ENCODE measurements around the gene CDH23.

CDH23 gene

GRCh38 chr10:71816936-71817618 lies 420.4 kb downstream of the CDH23 start:
- DNase-seq (ENCODE audit: low read depth): no peak

- no peak for DNase-seq (ENCODE audit: low read depth)
Measured at GRCh38 chr10:71817831-71818655, 421.3 kb downstream of the CDH23 start.

DNA sequence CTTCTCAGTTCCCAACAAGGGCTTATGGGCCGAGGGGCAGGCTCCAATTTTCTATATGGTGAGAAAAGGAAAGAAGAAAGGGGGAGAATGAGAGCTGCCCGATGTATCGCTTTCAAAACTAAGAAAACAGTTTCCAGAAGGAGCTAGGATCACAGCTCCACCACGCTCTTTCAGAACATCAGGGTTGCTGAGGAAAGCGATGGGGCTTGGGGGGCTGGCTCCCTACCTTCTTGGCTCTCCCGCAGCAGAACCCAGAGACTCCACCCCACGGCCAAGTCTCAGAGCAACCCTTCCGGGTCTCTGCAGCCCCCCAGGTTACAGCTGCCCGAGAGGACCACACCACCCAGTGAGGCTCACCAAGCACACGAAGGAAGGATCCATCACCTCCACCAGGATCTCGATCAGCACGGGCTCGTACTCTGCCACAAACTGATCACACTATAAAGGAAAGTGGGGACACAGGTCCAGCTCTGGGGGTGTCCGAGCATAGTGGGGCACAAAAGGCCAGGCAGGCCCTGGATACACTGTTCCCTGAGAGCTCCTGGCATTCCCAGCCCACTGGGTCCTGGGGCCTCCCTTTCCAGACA lies 422.0 kb downstream of the CDH23 start:
- no peak for DNase-seq (ENCODE audit: low read depth)

DNA sequence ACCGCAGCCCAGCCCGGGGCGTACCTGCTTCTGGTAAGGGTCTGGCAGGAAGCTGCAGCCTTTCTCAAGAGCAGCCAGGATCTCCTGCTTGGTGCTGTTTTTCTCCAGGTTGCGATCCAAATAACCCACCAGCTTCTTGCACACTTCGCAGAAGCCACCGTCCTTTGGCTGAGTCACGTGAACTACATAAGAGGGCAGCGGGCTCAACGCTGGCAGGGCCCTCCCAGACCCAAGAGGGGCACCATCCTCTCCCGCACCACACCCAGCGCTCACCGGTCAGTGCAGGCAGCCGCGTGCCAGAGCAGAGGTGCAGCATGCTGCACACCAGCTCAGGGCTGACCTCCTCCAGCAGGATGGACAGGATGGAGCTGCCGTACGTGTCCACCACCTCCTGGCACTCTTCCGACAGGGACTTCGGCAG lies 422.7 kb downstream of the CDH23 start:
- no peak for DNase-seq (ENCODE audit: low read depth)

GRCh38 chr10:71819985-71820384 lies 423.3 kb downstream of the CDH23 start:
- DNase-seq (ENCODE audit: low read depth): no peak

DNA sequence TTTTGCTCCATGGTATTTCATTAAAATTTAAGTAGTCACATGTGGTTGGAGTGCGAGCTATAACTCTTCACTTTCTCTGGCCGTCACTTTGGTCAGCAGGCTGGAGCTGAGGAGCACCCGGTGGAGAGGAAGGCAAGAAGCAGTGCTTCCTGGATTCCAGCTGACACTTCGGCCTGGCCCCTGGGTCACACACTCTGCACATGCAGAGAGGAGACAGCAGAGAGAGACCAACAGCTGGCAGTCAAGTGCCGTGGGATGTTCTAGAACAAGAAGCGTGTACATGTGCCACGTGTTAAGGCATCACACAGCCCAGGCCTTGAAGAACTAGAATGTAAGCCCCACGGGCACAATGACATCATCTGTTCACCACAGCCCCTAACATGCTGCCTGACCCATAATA lies 424.2 kb downstream of the CDH23 start:
- DNase-seq (ENCODE audit: low read depth): no peak

DNA sequence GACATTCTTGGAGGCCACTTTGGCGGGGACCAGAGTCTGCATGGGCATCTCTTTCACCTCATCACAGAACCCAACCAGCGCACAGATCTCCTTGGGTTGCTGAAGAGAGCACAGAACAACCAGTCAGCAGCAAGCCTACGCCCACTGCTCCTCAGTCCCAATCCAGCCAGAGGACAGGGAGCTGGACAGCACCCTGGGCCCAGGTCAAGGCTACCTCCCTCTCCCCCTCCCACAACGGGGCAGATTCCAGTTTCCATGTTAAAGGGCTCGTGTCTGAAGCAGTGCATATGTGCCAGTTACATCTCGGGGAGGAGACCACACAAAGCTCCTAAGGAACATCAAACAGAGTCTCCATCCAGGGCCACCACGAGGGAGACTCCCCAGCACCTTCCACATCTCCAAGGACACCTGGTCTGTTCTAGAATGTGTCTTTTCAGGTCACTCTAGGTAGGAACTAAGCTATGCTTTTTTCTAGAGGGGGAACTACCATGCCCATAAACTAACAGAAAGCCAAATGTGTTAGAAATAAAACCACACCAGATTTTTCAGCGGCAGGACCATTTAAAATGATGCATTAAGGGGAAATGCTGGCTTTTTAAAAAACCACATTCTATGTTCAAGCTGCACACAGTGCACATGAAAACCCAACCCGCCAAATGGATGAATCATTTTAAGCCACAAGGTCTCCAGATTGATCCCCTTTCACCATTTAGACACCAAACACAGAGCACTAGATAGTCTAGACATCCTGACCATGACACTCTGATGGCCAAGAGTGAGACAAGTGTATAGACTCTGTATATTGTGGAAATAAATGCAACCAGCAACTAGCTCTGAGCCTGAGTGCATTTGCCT lies 425.4 kb downstream of the CDH23 start:
- no peak for DNase-seq (ENCODE audit: low read depth)

GRCh38 chr10:71823356-71823755 lies 426.6 kb downstream of the CDH23 start:
- DNase-seq (ENCODE audit: low read depth): no peak

GRCh38 chr10:71824333-71824732 lies 427.6 kb downstream of the CDH23 start:
- DNase-seq (ENCODE audit: low read depth): no peak

GRCh38 chr10:71825217-71825616 lies 428.5 kb downstream of the CDH23 start:
- DNase-seq (ENCODE audit: low read depth): no peak

GRCh38 chr10:71827852-71828251 lies 431.1 kb downstream of the CDH23 start:
- DNase-seq (ENCODE audit: low read depth): no peak

GRCh38 chr10:71828702-71829101 lies 432.0 kb downstream of the CDH23 start:
- no peak for DNase-seq (ENCODE audit: low read depth)

- no peak for DNase-seq (ENCODE audit: low read depth)
Measured at GRCh38 chr10:71829171-71829570, 432.5 kb downstream of the CDH23 start.

GRCh38 chr10:71829896-71830295 lies 433.2 kb downstream of the CDH23 start:
- no peak for DNase-seq (ENCODE audit: low read depth)

DNA sequence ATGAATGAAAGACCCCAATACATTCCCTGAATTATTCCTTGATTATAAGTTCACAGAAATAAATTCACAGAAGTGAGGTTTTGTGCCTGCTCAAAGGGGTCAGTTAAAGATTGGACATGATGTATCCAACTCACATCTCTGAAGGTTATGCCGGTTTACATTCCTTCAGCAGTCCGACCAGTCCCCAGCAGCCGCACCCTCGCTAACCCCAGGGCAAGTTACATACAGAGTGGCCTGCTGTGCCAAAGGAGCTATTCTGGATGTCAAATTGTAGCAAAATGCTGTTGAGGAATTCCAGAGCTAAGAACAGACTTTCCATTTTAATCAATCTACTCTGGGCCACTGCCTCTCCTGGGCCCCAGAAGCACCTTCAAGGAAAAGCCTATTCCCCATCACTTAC lies 434.0 kb downstream of the CDH23 start:
- DNase-seq (ENCODE audit: low read depth): no peak

GRCh38 chr10:71831646-71832552 lies 435.2 kb downstream of the CDH23 start:
- no peak for DNase-seq (ENCODE audit: low read depth)

- no peak for DNase-seq (ENCODE audit: low read depth)
Measured at GRCh38 chr10:71832967-71833366, 436.2 kb downstream of the CDH23 start.

GRCh38 chr10:71833451-71834342 lies 437.0 kb downstream of the CDH23 start:
- DNase-seq (ENCODE audit: low read depth): no peak

DNA sequence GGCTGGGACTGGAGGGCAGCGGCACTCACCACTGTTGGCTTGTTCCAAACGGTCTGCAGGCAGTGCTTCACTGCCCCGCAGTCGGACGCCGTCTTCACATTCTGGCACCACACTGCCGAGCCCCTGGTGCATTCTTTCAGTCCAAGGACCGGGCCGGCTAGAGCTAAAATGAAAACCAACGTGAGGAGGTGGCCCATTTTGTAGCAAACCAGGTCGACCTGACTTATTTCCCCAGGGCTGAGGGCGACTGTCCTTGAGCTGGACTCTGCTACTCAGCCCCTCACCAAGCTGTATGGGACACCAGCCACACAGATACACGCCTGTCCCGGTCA lies 437.6 kb downstream of the CDH23 start:
- DNase-seq (ENCODE audit: low read depth): no peak
